HG02759 (cell line): ENCODE results near the gene FBXO2.
"Not testable (repeated sequence)": the region's sequence is repeated elsewhere in the genome, so short reads cannot be mapped to it uniquely, and the experiment has no call there.

ENCODE experiments used
- ATAC-seq: cut with Tn5 transposase; IDR thresholded peaks from one replicate; pipeline ENCODE4 v1.9.1; 2021; ENCODE audit warnings: mild to moderate bottlenecking, moderate library complexity; ENCODE audit not compliant: unreplicated experiment

Gene FBXO2

GRCh38 chr1:11653861-11654136 lies 430 bp downstream of the FBXO2 start:
- ATAC-seq: no peak

GRCh38 chr1:11653101-11653860 lies 948 bp downstream of the FBXO2 start:
- no peak for ATAC-seq

GRCh38 chr1:11652203-11652780 lies 1.9 kb downstream of the FBXO2 start:
- no peak for ATAC-seq

- no peak for ATAC-seq
Observed at GRCh38 chr1:11651017-11651416, 3.2 kb downstream of the FBXO2 start.

- ATAC-seq: no peak
Observed at GRCh38 chr1:11650331-11650991, 3.8 kb downstream of the FBXO2 start.

GRCh38 chr1:11649624-11650330 lies 4.5 kb downstream of the FBXO2 start:
- no peak for ATAC-seq

- ATAC-seq: no peak
Observed at GRCh38 chr1:11649237-11649623, 5.0 kb downstream of the FBXO2 start.

GRCh38 chr1:11648732-11649158 lies 5.5 kb downstream of the FBXO2 start:
- ATAC-seq: no peak

- ATAC-seq: no peak
Observed at GRCh38 chr1:11648039-11648438, 6.2 kb downstream of the FBXO2 start.

GRCh38 chr1:11647333-11647732 lies 6.9 kb downstream of the FBXO2 start:
- no peak for ATAC-seq

- no peak for ATAC-seq
Observed at GRCh38 chr1:11646317-11646716, 7.9 kb downstream of the FBXO2 start.

GRCh38 chr1:11645670-11646265 lies 8.5 kb downstream of the FBXO2 start:
- ATAC-seq: no peak

GRCh38 chr1:11645270-11645669 lies 9.0 kb downstream of the FBXO2 start:
- no peak for ATAC-seq

GRCh38 chr1:11643782-11644181 lies 10.4 kb downstream of the FBXO2 start:
- ATAC-seq: no peak

- not testable (repeated sequence) for ATAC-seq
Observed at GRCh38 chr1:11642418-11643017, 11.7 kb downstream of the FBXO2 start.

GRCh38 chr1:11641776-11642305 lies 12.4 kb downstream of the FBXO2 start:
- ATAC-seq: no peak

GRCh38 chr1:11640944-11641343 lies 13.3 kb downstream of the FBXO2 start:
- no peak for ATAC-seq

- no peak for ATAC-seq
Observed at GRCh38 chr1:11640101-11640500, 14.1 kb downstream of the FBXO2 start.

- no peak for ATAC-seq
Observed at GRCh38 chr1:11639372-11639771, 14.9 kb downstream of the FBXO2 start.

- ATAC-seq: no peak
Observed at GRCh38 chr1:11638121-11638520, 16.1 kb downstream of the FBXO2 start.
